ENCODE data around the gene ODAD4.

ODAD4 gene, protein sequence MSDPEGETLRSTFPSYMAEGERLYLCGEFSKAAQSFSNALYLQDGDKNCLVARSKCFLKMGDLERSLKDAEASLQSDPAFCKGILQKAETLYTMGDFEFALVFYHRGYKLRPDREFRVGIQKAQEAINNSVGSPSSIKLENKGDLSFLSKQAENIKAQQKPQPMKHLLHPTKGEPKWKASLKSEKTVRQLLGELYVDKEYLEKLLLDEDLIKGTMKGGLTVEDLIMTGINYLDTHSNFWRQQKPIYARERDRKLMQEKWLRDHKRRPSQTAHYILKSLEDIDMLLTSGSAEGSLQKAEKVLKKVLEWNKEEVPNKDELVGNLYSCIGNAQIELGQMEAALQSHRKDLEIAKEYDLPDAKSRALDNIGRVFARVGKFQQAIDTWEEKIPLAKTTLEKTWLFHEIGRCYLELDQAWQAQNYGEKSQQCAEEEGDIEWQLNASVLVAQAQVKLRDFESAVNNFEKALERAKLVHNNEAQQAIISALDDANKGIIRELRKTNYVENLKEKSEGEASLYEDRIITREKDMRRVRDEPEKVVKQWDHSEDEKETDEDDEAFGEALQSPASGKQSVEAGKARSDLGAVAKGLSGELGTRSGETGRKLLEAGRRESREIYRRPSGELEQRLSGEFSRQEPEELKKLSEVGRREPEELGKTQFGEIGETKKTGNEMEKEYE

DNA sequence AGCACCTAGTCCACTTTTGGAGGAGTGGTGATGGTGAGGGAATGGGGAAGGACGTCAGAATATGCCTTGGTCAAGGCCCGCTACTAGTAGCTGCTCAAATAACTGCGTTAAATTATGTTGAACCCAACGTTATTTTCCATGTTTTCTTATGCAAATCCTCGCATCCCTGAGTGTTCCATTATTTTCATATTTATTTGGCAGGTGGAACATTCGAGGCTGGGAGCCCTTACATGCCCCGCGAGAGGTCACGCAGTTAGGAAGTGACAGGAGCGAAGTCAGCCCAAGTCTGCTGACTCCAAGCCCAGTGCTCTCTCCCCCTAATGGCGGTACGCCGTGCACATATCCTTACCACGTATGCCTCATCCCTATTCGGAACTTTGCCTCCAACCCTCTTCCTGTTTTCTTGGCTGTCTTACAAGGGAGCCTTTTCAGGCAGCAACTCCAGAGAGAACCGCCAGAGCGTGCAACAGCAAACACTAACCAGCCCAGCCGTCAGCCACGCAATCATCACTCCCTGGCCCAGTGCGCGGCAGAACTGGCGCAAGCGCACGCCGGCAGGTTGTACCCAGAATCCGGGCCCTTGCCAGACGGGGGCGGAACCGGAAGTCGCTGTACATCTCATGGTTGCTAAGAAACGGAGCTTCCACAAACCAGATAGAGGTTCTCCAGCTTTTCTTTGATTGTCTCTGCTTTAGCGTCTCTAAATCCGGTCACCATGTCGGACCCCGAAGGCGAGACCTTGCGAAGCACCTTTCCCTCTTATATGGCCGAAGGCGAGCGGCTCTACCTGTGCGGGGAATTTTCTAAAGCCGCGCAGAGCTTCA is at the start of gene ODAD4:
ODAD4 (plus strand) TSS at position 609 of the 824 bp plus-strand sequence; CDS start at position 716, 107 bp downstream.
- peak; percentile 99 for ATAC-seq
- TF ChIP-seq ZFP30 (CRISPR knock-in tag; IDR thresholded peaks at IDR 0.05) (no peak), ZNF8 (CRISPR knock-in tag; IDR thresholded peaks at IDR 0.05) (peak; percentile 100)

DNA sequence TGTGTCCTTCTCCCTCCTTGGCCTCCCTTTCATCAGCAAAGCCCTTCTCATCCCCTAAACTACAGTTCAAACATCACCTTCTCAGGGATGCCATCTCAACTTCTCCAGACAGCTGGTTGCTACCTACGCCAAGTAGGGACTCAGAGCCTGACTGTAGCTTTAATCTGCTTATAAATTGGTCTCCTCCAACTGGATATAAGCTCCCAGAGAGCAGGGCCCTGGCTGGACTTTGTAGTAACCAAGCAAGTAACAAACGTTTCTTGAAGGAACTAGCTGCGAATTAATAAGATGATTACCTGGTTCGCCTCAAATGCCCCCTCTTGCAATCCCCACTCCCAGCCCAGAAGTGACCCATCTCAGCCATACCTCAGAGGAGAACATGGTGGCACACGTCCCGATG is 47.7 kb upstream of the ODAD4 start:
- TF ChIP-seq OSR1 (CRISPR knock-in tag; IDR thresholded peaks at IDR 0.05) = no peak
- TF ChIP-seq, protein P1, sequence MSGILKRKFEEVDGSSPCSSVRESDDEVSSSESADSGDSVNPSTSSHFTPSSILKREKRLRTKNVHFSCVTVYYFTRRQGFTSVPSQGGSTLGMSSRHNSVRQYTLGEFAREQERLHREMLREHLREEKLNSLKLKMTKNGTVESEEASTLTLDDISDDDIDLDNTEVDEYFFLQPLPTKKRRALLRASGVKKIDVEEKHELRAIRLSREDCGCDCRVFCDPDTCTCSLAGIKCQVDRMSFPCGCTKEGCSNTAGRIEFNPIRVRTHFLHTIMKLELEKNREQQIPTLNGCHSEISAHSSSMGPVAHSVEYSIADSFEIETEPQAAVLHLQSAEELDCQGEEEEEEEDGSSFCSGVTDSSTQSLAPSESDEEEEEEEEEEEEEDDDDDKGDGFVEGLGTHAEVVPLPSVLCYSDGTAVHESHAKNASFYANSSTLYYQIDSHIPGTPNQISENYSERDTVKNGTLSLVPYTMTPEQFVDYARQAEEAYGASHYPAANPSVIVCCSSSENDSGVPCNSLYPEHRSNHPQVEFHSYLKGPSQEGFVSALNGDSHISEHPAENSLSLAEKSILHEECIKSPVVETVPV (CRISPR knock-in tag; IDR thresholded peaks at IDR 0.05) = no peak
- no peak for TF ChIP-seq ZNF565 (CRISPR knock-in tag; conservative IDR thresholded peaks at IDR 0.05; ENCODE audit: low read depth)
- no peak for TF ChIP-seq PPARA (CRISPR knock-in tag; IDR thresholded peaks at IDR 0.05; ENCODE audit: borderline replicate concordance)
- TF ChIP-seq TOX (CRISPR knock-in tag; IDR thresholded peaks at IDR 0.05; ENCODE audit: borderline replicate concordance) = no peak
- no peak for TF ChIP-seq TCF4 (CRISPR knock-in tag; IDR thresholded peaks at IDR 0.05; ENCODE audit: borderline replicate concordance)
- TF ChIP-seq ZFP30 (CRISPR knock-in tag; IDR thresholded peaks at IDR 0.05) = no peak
- no peak for TF ChIP-seq ZFP3 (CRISPR knock-in tag; IDR thresholded peaks at IDR 0.05)
- no peak for TF ChIP-seq SNAI2 (CRISPR knock-in tag; IDR thresholded peaks at IDR 0.05)
- TF ChIP-seq, protein P2, sequence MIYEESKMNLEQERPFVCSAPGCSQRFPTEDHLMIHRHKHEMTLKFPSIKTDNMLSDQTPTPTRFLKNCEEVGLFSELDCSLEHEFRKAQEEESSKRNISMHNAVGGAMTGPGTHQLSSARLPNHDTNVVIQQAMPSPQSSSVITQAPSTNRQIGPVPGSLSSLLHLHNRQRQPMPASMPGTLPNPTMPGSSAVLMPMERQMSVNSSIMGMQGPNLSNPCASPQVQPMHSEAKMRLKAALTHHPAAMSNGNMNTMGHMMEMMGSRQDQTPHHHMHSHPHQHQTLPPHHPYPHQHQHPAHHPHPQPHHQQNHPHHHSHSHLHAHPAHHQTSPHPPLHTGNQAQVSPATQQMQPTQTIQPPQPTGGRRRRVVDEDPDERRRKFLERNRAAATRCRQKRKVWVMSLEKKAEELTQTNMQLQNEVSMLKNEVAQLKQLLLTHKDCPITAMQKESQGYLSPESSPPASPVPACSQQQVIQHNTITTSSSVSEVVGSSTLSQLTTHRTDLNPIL (CRISPR knock-in tag; IDR thresholded peaks at IDR 0.05; ENCODE audit: low read depth) = no peak
- TF ChIP-seq ISL1 (CRISPR knock-in tag; IDR thresholded peaks at IDR 0.05) = no peak
- TF ChIP-seq ESRRG (CRISPR knock-in tag; IDR thresholded peaks at IDR 0.05) = no peak
- no peak for TF ChIP-seq ZNF70 (CRISPR knock-in tag; IDR thresholded peaks at IDR 0.05)
- TF ChIP-seq, protein P3, sequence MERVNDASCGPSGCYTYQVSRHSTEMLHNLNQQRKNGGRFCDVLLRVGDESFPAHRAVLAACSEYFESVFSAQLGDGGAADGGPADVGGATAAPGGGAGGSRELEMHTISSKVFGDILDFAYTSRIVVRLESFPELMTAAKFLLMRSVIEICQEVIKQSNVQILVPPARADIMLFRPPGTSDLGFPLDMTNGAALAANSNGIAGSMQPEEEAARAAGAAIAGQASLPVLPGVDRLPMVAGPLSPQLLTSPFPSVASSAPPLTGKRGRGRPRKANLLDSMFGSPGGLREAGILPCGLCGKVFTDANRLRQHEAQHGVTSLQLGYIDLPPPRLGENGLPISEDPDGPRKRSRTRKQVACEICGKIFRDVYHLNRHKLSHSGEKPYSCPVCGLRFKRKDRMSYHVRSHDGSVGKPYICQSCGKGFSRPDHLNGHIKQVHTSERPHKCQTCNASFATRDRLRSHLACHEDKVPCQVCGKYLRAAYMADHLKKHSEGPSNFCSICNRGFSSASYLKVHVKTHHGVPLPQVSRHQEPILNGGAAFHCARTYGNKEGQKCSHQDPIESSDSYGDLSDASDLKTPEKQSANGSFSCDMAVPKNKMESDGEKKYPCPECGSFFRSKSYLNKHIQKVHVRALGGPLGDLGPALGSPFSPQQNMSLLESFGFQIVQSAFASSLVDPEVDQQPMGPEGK (CRISPR knock-in tag; IDR thresholded peaks at IDR 0.05; ENCODE audit: borderline replicate concordance) = no peak
- TF ChIP-seq, protein P4, sequence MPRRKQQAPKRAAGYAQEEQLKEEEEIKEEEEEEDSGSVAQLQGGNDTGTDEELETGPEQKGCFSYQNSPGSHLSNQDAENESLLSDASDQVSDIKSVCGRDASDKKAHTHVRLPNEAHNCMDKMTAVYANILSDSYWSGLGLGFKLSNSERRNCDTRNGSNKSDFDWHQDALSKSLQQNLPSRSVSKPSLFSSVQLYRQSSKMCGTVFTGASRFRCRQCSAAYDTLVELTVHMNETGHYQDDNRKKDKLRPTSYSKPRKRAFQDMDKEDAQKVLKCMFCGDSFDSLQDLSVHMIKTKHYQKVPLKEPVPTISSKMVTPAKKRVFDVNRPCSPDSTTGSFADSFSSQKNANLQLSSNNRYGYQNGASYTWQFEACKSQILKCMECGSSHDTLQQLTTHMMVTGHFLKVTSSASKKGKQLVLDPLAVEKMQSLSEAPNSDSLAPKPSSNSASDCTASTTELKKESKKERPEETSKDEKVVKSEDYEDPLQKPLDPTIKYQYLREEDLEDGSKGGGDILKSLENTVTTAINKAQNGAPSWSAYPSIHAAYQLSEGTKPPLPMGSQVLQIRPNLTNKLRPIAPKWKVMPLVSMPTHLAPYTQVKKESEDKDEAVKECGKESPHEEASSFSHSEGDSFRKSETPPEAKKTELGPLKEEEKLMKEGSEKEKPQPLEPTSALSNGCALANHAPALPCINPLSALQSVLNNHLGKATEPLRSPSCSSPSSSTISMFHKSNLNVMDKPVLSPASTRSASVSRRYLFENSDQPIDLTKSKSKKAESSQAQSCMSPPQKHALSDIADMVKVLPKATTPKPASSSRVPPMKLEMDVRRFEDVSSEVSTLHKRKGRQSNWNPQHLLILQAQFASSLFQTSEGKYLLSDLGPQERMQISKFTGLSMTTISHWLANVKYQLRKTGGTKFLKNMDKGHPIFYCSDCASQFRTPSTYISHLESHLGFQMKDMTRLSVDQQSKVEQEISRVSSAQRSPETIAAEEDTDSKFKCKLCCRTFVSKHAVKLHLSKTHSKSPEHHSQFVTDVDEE (CRISPR knock-in tag; IDR thresholded peaks at IDR 0.05) = no peak
- TF ChIP-seq GLIS3 (CRISPR knock-in tag; IDR thresholded peaks at IDR 0.05) = no peak
- ATAC-seq = no peak

DNA sequence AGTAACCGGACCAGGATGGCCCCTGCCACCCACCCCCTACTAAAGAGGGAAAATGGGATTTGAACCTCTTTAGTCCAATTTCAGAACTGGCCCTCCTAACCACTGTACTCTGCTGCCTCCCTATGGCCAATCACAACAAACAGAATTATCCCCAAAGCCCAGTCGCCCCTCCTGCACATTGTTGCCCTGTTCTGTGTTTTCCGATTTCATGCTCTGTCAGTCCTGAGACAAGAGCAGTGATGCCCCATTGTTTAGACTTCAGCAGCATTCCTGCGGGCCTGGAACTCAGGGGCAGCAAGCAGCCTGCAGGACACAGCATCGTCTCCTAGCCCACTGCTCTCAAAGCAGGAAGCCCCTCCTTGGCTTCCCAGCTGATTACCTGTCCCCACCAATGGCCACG is 44.7 kb upstream of the ODAD4 start:
- TF ChIP-seq GLIS3 (CRISPR knock-in tag; IDR thresholded peaks at IDR 0.05) = no peak
- no peak for TF ChIP-seq CSDC2 (CRISPR knock-in tag; IDR thresholded peaks at IDR 0.05)
- ATAC-seq = peak; percentile 46; the same call in 2 of the 3 replicates
